Endodermal cell (in vitro differentiated cells): ENCODE data around the gene CNNM4. TPM values are rescaled to one million over a fixed set of nuclear protein-coding genes. Genes with fewer than 3 reads are reported as not detected.

Source experiments
- DNase-seq: peaks from one replicate; pipeline ENCODE4 v3.0.0-alpha.2; 2017
- H3K27ac ChIP-seq: 2 replicates; pipeline ENCODE4 v1.5.1; 2013; ENCODE audit warnings: mild to moderate bottlenecking, low read depth, low read length, moderate library complexity
- H3K27me3 ChIP-seq: 2 replicates; pipeline ENCODE4 v1.6.1; 2013; ENCODE audit warnings: mild to moderate bottlenecking, low read length, moderate library complexity; ENCODE audit not compliant: insufficient read depth, control insufficient read depth, poor library complexity, severe bottlenecking
- H3K36me3 ChIP-seq: 2 replicates; pipeline ENCODE4 v1.7.0; 2013; ENCODE audit warnings: mild to moderate bottlenecking, low read length, moderate library complexity; ENCODE audit not compliant: control insufficient read depth, insufficient read depth
- H3K4me1 ChIP-seq: one replicate; pipeline ENCODE4 v1.7.0; 2013; ENCODE audit warnings: low read length; ENCODE audit not compliant: control insufficient read depth, insufficient read depth
- H3K4me3 ChIP-seq: 2 replicates; pipeline ENCODE4 v1.5.1; 2013; ENCODE audit warnings: mild to moderate bottlenecking, low read length, moderate library complexity
- H3K9ac ChIP-seq: 2 replicates; pipeline ENCODE4 v1.6.1; 2013; ENCODE audit warnings: mild to moderate bottlenecking, low read length, moderate library complexity; ENCODE audit not compliant: poor library complexity, severe bottlenecking; ENCODE audit errors: extremely low read depth
- H3K9me3 ChIP-seq: 2 replicates; pipeline ENCODE4 v1.6.1; 2013; ENCODE audit warnings: mild to moderate bottlenecking, low read length, moderate library complexity; ENCODE audit not compliant: control insufficient read depth
- H3K27ac Mint-ChIP-seq: 2 replicates; pipeline ENCODE4 v1.8.0; 2020; ENCODE audit warnings: mixed read lengths
- H3K27me3 Mint-ChIP-seq: 2 replicates; pipeline ENCODE4 v1.8.0; 2021; ENCODE audit warnings: mild to moderate bottlenecking, mixed read lengths; ENCODE audit not compliant: insufficient read depth
- H3K36me3 Mint-ChIP-seq: 2 replicates; pipeline ENCODE4 v1.8.0; 2020; ENCODE audit warnings: low read depth, mixed read lengths
- H3K4me1 Mint-ChIP-seq: 2 replicates; pipeline ENCODE4 v1.8.0; 2020; ENCODE audit warnings: mixed read lengths
- H3K4me3 Mint-ChIP-seq: 2 replicates; pipeline ENCODE4 v1.8.0; 2020; ENCODE audit warnings: mild to moderate bottlenecking, moderate library complexity, mixed read lengths
- H3K9me3 Mint-ChIP-seq: 2 replicates; pipeline ENCODE4 v1.8.0; 2020; ENCODE audit warnings: mild to moderate bottlenecking, mixed read lengths
- WGBS, 2 experiments: methylation state at CpG; one replicate each; pipeline versions ENCODE4 v1.1.5 to v1.1.7; 2013; ENCODE audit warnings: missing lambda C conversion rate in 2 of 2, mixed read lengths in 1 of 2; ENCODE audit not compliant: insufficient coverage in 1 of 2, insufficient read length in 1 of 2; 5-methylcytosine and 5-hydroxymethylcytosine counted together
- total RNA-seq, 2 donors: library from RNA; stranded (reverse); fragmentation: NEBNext Ultra II Directional in 1 of 2; extraction: Animal tissue kit (Norgen Biotek cat#: 25700) in 1 of 2; gene quantifications; 2 replicates in 1 of 2; 3 replicates in 1 of 2; pipeline ENCODE4 v1.2.1, GENCODE V29; 2021
- TF ChIP-seq, protein P1 (sequence below): fragments of 200-600 bp; sonication (generic); conservative IDR thresholded peaks from 2 replicates; pipeline ENCODE4 v1.5.0; 2021; ENCODE audit warnings: antibody characterized with exemption, mild to moderate bottlenecking

The CNNM4 gene
- total RNA-seq, 2 donors from 2014 or later, result 22.3 to 27.5 TPM

DNA sequence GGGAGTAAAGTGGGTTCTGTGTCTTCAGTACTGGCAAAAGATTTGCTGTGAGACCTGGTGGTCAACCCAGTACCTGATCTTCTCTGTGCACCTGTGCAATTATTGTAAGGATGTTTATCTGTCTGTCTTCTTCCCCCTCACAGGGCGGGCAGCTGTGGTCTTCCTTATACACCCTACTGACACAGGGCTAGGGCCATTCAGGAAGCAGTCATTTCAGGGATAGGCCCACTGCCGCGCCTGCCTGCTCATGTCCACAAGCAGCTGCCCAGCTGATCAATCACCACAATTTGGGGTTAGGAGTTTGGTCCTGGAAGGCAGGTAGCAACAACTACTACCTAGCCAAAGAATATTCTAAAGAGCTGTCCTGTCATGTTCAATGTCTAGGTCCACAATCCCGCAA is 1.2 kb upstream of the CNNM4 start:
- Mint-ChIP-seq H3K4me3 (peak overlapping the region; percentile 70), H3K27me3 (no peaks in the 10 kb centered on the region)

DNA sequence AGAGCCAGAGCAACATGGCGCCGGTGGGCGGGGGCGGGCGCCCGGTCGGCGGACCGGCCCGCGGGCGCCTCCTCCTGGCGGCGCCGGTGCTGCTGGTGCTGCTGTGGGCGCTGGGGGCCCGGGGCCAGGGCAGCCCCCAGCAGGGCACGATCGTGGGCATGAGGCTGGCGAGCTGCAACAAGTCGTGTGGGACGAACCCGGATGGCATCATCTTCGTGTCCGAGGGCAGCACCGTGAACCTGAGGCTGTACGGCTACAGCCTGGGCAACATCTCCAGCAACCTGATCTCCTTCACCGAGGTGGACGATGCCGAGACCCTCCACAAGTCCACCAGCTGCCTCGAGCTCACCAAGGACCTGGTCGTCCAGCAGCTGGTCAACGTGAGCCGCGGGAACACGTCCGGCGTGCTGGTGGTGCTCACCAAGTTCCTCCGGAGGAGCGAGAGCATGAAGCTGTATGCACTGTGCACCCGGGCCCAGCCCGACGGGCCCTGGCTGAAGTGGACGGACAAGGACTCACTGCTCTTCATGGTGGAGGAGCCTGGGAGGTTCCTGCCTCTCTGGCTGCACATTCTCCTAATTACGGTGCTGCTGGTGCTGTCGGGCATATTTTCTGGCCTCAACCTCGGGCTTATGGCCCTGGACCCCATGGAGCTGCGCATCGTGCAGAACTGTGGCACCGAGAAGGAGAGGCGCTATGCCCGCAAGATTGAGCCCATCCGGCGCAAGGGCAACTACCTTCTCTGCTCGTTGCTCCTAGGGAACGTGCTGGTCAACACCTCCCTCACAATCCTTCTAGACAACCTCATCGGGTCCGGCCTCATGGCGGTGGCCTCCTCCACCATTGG is 507 bp downstream of the CNNM4 start:
- peak; percentile 77 for DNase-seq
- TF ChIP-seq, protein P1, sequence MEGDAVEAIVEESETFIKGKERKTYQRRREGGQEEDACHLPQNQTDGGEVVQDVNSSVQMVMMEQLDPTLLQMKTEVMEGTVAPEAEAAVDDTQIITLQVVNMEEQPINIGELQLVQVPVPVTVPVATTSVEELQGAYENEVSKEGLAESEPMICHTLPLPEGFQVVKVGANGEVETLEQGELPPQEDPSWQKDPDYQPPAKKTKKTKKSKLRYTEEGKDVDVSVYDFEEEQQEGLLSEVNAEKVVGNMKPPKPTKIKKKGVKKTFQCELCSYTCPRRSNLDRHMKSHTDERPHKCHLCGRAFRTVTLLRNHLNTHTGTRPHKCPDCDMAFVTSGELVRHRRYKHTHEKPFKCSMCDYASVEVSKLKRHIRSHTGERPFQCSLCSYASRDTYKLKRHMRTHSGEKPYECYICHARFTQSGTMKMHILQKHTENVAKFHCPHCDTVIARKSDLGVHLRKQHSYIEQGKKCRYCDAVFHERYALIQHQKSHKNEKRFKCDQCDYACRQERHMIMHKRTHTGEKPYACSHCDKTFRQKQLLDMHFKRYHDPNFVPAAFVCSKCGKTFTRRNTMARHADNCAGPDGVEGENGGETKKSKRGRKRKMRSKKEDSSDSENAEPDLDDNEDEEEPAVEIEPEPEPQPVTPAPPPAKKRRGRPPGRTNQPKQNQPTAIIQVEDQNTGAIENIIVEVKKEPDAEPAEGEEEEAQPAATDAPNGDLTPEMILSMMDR, result peak; percentile 74
- no peaks in the 10 kb centered on the region for H3K36me3 ChIP-seq
- H3K27ac ChIP-seq, result no peak overlapping the region
- Mint-ChIP-seq H3K4me1 (peaks cover 41% of the 10 kb centered on the region), H3K27me3 (no peaks in the 10 kb centered on the region), H3K4me3 (peak overlapping the region; percentile 70), H3K9me3 (no peaks in the 10 kb centered on the region), H3K27ac (peak overlapping the region; percentile 89), H3K36me3 (peaks cover 1% of the 10 kb centered on the region)
- 50 to 79% methylated on average over 25 to 59 of the region's 59 CpGs for WGBS, 2 experiments
- no peaks in the 10 kb centered on the region for H3K27me3 ChIP-seq
- no peaks in the 10 kb centered on the region for H3K4me1 ChIP-seq
- peak overlapping the region; percentile 34 for H3K9ac ChIP-seq
- H3K9me3 ChIP-seq, result no peaks in the 10 kb centered on the region
- peak overlapping the region; percentile 89 for H3K4me3 ChIP-seq

More for the DNA sequence above, 1.2 kb upstream of the CNNM4 start:
- no peak for DNase-seq
- Mint-ChIP-seq H3K9me3 (no peaks in the 10 kb centered on the region), H3K27ac (no peak overlapping the region), H3K36me3 (no peaks in the 10 kb centered on the region), H3K4me1 (peaks cover 39% of the 10 kb centered on the region)
- TF ChIP-seq, protein P1, result no peak
- H3K36me3 ChIP-seq, result no peaks in the 10 kb centered on the region
- H3K4me1 ChIP-seq, result no peaks in the 10 kb centered on the region
- no peaks in the 10 kb centered on the region for H3K9me3 ChIP-seq
- H3K27me3 ChIP-seq, result no peaks in the 10 kb centered on the region
- H3K4me3 ChIP-seq, result no peak overlapping the region
- WGBS, 2 experiments, result 97 to 100% methylated on average over 3 to 4 of the region's 4 CpGs
- H3K27ac ChIP-seq, result no peak overlapping the region
- H3K9ac ChIP-seq, result no peak overlapping the region

DNA sequence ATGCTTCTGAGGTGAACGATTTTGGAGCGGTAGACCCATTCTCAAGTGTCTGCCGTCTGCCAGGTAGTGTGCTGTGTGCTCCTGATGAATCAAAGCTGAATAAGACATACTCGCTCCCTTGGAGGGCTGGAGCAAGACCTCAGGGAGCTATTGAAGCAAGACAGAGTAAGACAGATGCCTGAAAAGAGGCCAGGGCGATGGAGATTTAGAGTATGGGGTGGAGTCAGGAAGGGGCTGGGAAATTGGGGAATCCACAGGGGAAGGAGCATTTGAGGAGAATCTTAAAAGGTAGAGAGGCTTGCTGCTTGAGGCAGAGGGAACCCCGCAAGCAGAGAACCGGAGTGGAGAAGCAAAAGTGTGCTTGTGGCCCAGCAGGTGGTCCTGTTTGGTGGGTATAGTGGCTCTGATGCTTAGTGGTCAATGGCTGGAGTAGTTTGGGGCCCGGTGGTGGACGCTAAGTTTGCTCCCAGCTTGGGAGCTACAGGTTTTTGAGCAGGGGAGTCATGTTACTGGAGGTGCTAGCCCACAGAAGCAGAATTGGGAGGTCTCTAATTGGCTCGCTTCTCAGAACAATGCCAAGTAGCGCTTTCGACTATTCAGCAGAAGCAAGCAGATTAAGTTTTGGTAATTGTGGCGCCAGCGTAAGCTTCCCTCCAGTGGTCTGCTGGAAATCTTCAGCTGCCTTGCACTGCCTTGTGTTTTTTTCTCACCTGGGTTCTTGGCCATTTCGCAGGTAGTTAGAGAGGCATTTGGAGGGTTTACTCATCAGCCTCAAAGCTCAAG is 2.0 kb downstream of the CNNM4 start:
- Histone ChIP-seq H3K36me3 (no peaks in the 10 kb centered on the region), H3K9me3 (no peaks in the 10 kb centered on the region), H3K4me3 (peak overlapping the region; percentile 89), H3K4me1 (no peaks in the 10 kb centered on the region), H3K9ac (peak overlapping the region; percentile 50), H3K27ac (no peak overlapping the region), H3K27me3 (no peaks in the 10 kb centered on the region)
- peak; percentile 87 for DNase-seq
- Mint-ChIP-seq H3K9me3 (no peaks in the 10 kb centered on the region), H3K27ac (peak overlapping the region; percentile 91), H3K4me1 (peaks cover 45% of the 10 kb centered on the region), H3K27me3 (no peaks in the 10 kb centered on the region), H3K4me3 (peak overlapping the region; percentile 70), H3K36me3 (peaks cover 6% of the 10 kb centered on the region)
- TF ChIP-seq, protein P1, result no peak
- WGBS, 2 experiments, result 35 to 37% methylated on average over 12 to 15 of the region's 15 CpGs
